ENCODE data around the gene RUNDC1. TPM values are rescaled to one million over a fixed set of nuclear protein-coding genes. Genes with fewer than 3 reads are reported as not detected.
A peak's percentile ranks its signal among the peaks of the same experiment; 100 is the strongest.

The RUNDC1 gene
- polyA plus RNA-seq, 1 donor: 14.2 TPM

GRCh38 chr17:43006639-43007551 lies 26.5 kb downstream of the RUNDC1 start, which contains the start of gene IFI35:
IFI35 (plus strand) TSS chr17:43006784; CDS start chr17:43006948, 164 bp downstream.
- peak within 1 kb of the TSS; percentile 65 for H3K4me3 ChIP-seq (ENCODE audit: low read length)
- WGBS (ENCODE audit: insufficient coverage, low lambda C conversion rate): no CpG with 5 or more reads among the region's 18 CpGs
- H3K9me3 ChIP-seq (ENCODE audit: control insufficient read depth, low read depth, low read length): no peaks in the 10 kb centered on the region
- peaks cover 22% of the 10 kb centered on the region for H3K36me3 ChIP-seq (ENCODE audit: control insufficient read depth, insufficient read depth, low read length)
- H3K4me1 ChIP-seq (ENCODE audit: control insufficient read depth, insufficient read depth, low read length): peaks cover 21% of the 10 kb centered on the region
- peak; percentile 90 to 95 for DNase-seq
- H3K27ac ChIP-seq (ENCODE audit: low read length): peak within 1 kb of the TSS; percentile 94
- no peaks in the 10 kb centered on the region for H3K27me3 ChIP-seq (ENCODE audit: control insufficient read depth, insufficient read depth, low read length)

- no peak overlapping the region for H3K4me3 ChIP-seq (ENCODE audit: low read length)
- no peaks in the 10 kb centered on the region for H3K27me3 ChIP-seq (ENCODE audit: control insufficient read depth, insufficient read depth, low read length)
- WGBS (ENCODE audit: insufficient coverage, low lambda C conversion rate): no CpG with 5 or more reads among the region's 5 CpGs
- DNase-seq: peak; percentile 82 to 92
- H3K4me1 ChIP-seq (ENCODE audit: control insufficient read depth, insufficient read depth, low read length): peaks cover 22% of the 10 kb centered on the region
- peak overlapping the region; percentile 67 for H3K27ac ChIP-seq (ENCODE audit: low read length)
- H3K36me3 ChIP-seq (ENCODE audit: control insufficient read depth, insufficient read depth, low read length): peaks cover 38% of the 10 kb centered on the region
- no peaks in the 10 kb centered on the region for H3K9me3 ChIP-seq (ENCODE audit: control insufficient read depth, low read depth, low read length)
Observed at GRCh38 chr17:43010667-43011308, 30.4 kb downstream of the RUNDC1 start.

GRCh38 chr17:43011728-43012472 lies 31.5 kb downstream of the RUNDC1 start:
- Histone ChIP-seq H3K9me3 (ENCODE audit: control insufficient read depth, low read depth, low read length) (no peaks in the 10 kb centered on the region), H3K27me3 (ENCODE audit: control insufficient read depth, insufficient read depth, low read length) (no peaks in the 10 kb centered on the region), H3K4me3 (ENCODE audit: low read length) (no peak overlapping the region), H3K36me3 (ENCODE audit: control insufficient read depth, insufficient read depth, low read length) (peaks cover 47% of the 10 kb centered on the region), H3K4me1 (ENCODE audit: control insufficient read depth, insufficient read depth, low read length) (peaks cover 19% of the 10 kb centered on the region), H3K27ac (ENCODE audit: low read length) (no peak overlapping the region)
- DNase-seq: no peak
- no CpG with 5 or more reads among the region's 15 CpGs for WGBS (ENCODE audit: insufficient coverage, low lambda C conversion rate)

- H3K4me1 ChIP-seq (ENCODE audit: control insufficient read depth, insufficient read depth, low read length): peaks cover 19% of the 10 kb centered on the region
- H3K27me3 ChIP-seq (ENCODE audit: control insufficient read depth, insufficient read depth, low read length): no peaks in the 10 kb centered on the region
- WGBS (ENCODE audit: insufficient coverage, low lambda C conversion rate): no CpG with 5 or more reads among the region's 8 CpGs
- H3K9me3 ChIP-seq (ENCODE audit: control insufficient read depth, low read depth, low read length): no peaks in the 10 kb centered on the region
- peaks cover 56% of the 10 kb centered on the region for H3K36me3 ChIP-seq (ENCODE audit: control insufficient read depth, insufficient read depth, low read length)
- no peak for DNase-seq
- no peak overlapping the region for H3K27ac ChIP-seq (ENCODE audit: low read length)
- no peak overlapping the region for H3K4me3 ChIP-seq (ENCODE audit: low read length)
Observed at GRCh38 chr17:43013296-43013695, 32.9 kb downstream of the RUNDC1 start.

GRCh38 chr17:43014020-43014648 lies 33.8 kb downstream of the RUNDC1 start:
- H3K27ac ChIP-seq (ENCODE audit: low read length): no peak overlapping the region

GRCh38 chr17:43014649-43015542 lies 34.5 kb downstream of the RUNDC1 start:
- Histone ChIP-seq H3K27ac (ENCODE audit: low read length) (no peak overlapping the region), H3K27me3 (ENCODE audit: control insufficient read depth, insufficient read depth, low read length) (no peaks in the 10 kb centered on the region), H3K4me1 (ENCODE audit: control insufficient read depth, insufficient read depth, low read length) (peaks cover 35% of the 10 kb centered on the region), H3K9me3 (ENCODE audit: control insufficient read depth, low read depth, low read length) (no peaks in the 10 kb centered on the region), H3K36me3 (ENCODE audit: control insufficient read depth, insufficient read depth, low read length) (peaks cover 63% of the 10 kb centered on the region), H3K4me3 (ENCODE audit: low read length) (no peak overlapping the region)
- no CpG with 5 or more reads among the region's 8 CpGs for WGBS (ENCODE audit: insufficient coverage, low lambda C conversion rate)
- no peak for DNase-seq

More at GRCh38 chr17:43014020-43014648, 33.8 kb downstream of the RUNDC1 start:
- Histone ChIP-seq H3K36me3 (ENCODE audit: control insufficient read depth, insufficient read depth, low read length) (peaks cover 63% of the 10 kb centered on the region), H3K4me1 (ENCODE audit: control insufficient read depth, insufficient read depth, low read length) (peaks cover 28% of the 10 kb centered on the region), H3K9me3 (ENCODE audit: control insufficient read depth, low read depth, low read length) (no peaks in the 10 kb centered on the region), H3K4me3 (ENCODE audit: low read length) (no peak overlapping the region), H3K27me3 (ENCODE audit: control insufficient read depth, insufficient read depth, low read length) (no peaks in the 10 kb centered on the region)
- no CpG with 5 or more reads among the region's 12 CpGs for WGBS (ENCODE audit: insufficient coverage, low lambda C conversion rate)
- DNase-seq: no peak

GRCh38 chr17:43015579-43015978 lies 35.2 kb downstream of the RUNDC1 start:
- no peaks in the 10 kb centered on the region for H3K27me3 ChIP-seq (ENCODE audit: control insufficient read depth, insufficient read depth, low read length)

GRCh38 chr17:43016216-43016615 lies 35.9 kb downstream of the RUNDC1 start:
- Histone ChIP-seq H3K36me3 (ENCODE audit: control insufficient read depth, insufficient read depth, low read length) (peaks cover 63% of the 10 kb centered on the region), H3K27me3 (ENCODE audit: control insufficient read depth, insufficient read depth, low read length) (no peaks in the 10 kb centered on the region), H3K9me3 (ENCODE audit: control insufficient read depth, low read depth, low read length) (no peaks in the 10 kb centered on the region), H3K4me1 (ENCODE audit: control insufficient read depth, insufficient read depth, low read length) (peaks cover 29% of the 10 kb centered on the region), H3K27ac (ENCODE audit: low read length) (no peak overlapping the region), H3K4me3 (ENCODE audit: low read length) (no peak overlapping the region)
- DNase-seq: no peak
- WGBS (ENCODE audit: insufficient coverage, low lambda C conversion rate): no CpG with 5 or more reads among the region's 7 CpGs

More at GRCh38 chr17:43015579-43015978, 35.2 kb downstream of the RUNDC1 start:
- H3K4me3 ChIP-seq (ENCODE audit: low read length): no peak overlapping the region
- no peak overlapping the region for H3K27ac ChIP-seq (ENCODE audit: low read length)
- no peak for DNase-seq
- H3K4me1 ChIP-seq (ENCODE audit: control insufficient read depth, insufficient read depth, low read length): peaks cover 35% of the 10 kb centered on the region
- H3K36me3 ChIP-seq (ENCODE audit: control insufficient read depth, insufficient read depth, low read length): peaks cover 63% of the 10 kb centered on the region
- WGBS (ENCODE audit: insufficient coverage, low lambda C conversion rate): no CpG with 5 or more reads among the region's 9 CpGs
- no peaks in the 10 kb centered on the region for H3K9me3 ChIP-seq (ENCODE audit: control insufficient read depth, low read depth, low read length)
